Ishikawa (cell line): ENCODE data around the gene MICAL3.

Experiments
- CEBPB ChIP-seq: IDR thresholded peaks from 2 replicates; pipeline ENCODE4 v1.6.1; 2012
- CREB1 ChIP-seq: IDR thresholded peaks from 2 replicates; pipeline ENCODE4 v1.6.1; 2012; ENCODE audit warnings: low read depth
- EGR1 ChIP-seq: IDR thresholded peaks from 2 replicates; pipeline ENCODE4 v1.6.1; 2012
- EP300 ChIP-seq: IDR thresholded peaks from 2 replicates; pipeline ENCODE4 v1.6.1; 2012; ENCODE audit warnings: borderline replicate concordance
- FOXM1 ChIP-seq: IDR thresholded peaks from 2 replicates; pipeline ENCODE4 v1.6.1; 2012; ENCODE audit warnings: low read depth, borderline replicate concordance
- MAX ChIP-seq: IDR thresholded peaks from 2 replicates; pipeline ENCODE4 v1.6.1; 2012
- NFIC ChIP-seq: IDR thresholded peaks from 2 replicates; pipeline ENCODE4 v1.6.1; 2012
- RAD21 ChIP-seq: IDR thresholded peaks from 2 replicates; pipeline ENCODE4 v1.6.1; 2012; ENCODE audit warnings: low read depth
- REST ChIP-seq: IDR thresholded peaks from 2 replicates; pipeline ENCODE4 v1.6.1; 2012; ENCODE audit warnings: low read depth, mild to moderate bottlenecking
- TAF1 ChIP-seq: IDR thresholded peaks from 2 replicates; pipeline ENCODE4 v1.6.1; 2012; ENCODE audit warnings: low read depth, mild to moderate bottlenecking
- TCF12 ChIP-seq: IDR thresholded peaks from 2 replicates; pipeline ENCODE4 v1.6.1; 2012; ENCODE audit warnings: low read depth
- TEAD4 ChIP-seq: IDR thresholded peaks from 2 replicates; pipeline ENCODE4 v1.6.1; 2012
- USF1 ChIP-seq: IDR thresholded peaks from 2 replicates; pipeline ENCODE4 v1.6.1; 2012
- ZBTB7A ChIP-seq: IDR thresholded peaks from 2 replicates; pipeline ENCODE4 v1.6.1; 2012; ENCODE audit warnings: low read depth

- TF ChIP-seq EGR1: no peak
- TF ChIP-seq CEBPB: no peak
- TF ChIP-seq CREB1: no peak
- TF ChIP-seq TAF1: no peak
- no peak for TF ChIP-seq RAD21
- TF ChIP-seq EP300: no peak
- TF ChIP-seq TEAD4: no peak
- TF ChIP-seq MAX: no peak
- TF ChIP-seq REST: no peak
- TF ChIP-seq USF1: no peak
- no peak for TF ChIP-seq NFIC
- no peak for TF ChIP-seq FOXM1
- TF ChIP-seq ZBTB7A: no peak
- TF ChIP-seq TCF12: no peak
Observed at GRCh38 chr22:18066181-18066859, 42.0 kb upstream of the MICAL3 start.
